NT2/D1 (cell line): ENCODE results near the gene C14orf93.

Experiments used
- DNase-seq: peaks from one replicate; pipeline ENCODE4 v3.0.0-alpha.2; 2011; ENCODE audit warnings: low read depth, low spot score
- H3K27me3 ChIP-seq: 2 replicates; pipeline ENCODE4 v1.6.0; 2011; ENCODE audit warnings: mild to moderate bottlenecking; ENCODE audit not compliant: insufficient read length, insufficient read depth
- H3K36me3 ChIP-seq: 2 replicates; pipeline ENCODE4 v1.6.1; 2011; ENCODE audit warnings: mild to moderate bottlenecking, low read length, mixed read lengths; ENCODE audit not compliant: insufficient read depth, insufficient read length
- H3K4me1 ChIP-seq: 2 replicates; pipeline ENCODE4 v1.5.1; 2011; ENCODE audit not compliant: insufficient read depth, insufficient read length
- H3K4me3 ChIP-seq: 2 replicates; pipeline ENCODE4 v1.5.1; 2011; ENCODE audit warnings: low read depth; ENCODE audit not compliant: insufficient read length
- H3K9ac ChIP-seq: 2 replicates; pipeline ENCODE4 v1.6.0; 2011; ENCODE audit warnings: low read depth; ENCODE audit not compliant: insufficient read length
- H3K9me3 ChIP-seq: 2 replicates; pipeline ENCODE4 v1.5.1; 2011; ENCODE audit warnings: mild to moderate bottlenecking, low read length; ENCODE audit not compliant: insufficient read depth
- SUZ12 ChIP-seq: IDR thresholded peaks from 2 replicates; pipeline ENCODE4 v1.6.1; 2011; ENCODE audit not compliant: insufficient read length, insufficient read depth; ENCODE audit errors: extremely low read depth
- YY1 ChIP-seq: IDR thresholded peaks from 2 replicates; pipeline ENCODE4 v1.6.1; 2011; ENCODE audit not compliant: insufficient read length, insufficient read depth
- ZNF274 ChIP-seq: IDR thresholded peaks from 2 replicates; pipeline ENCODE4 v1.6.1; 2011; ENCODE audit warnings: mild to moderate bottlenecking, low read depth, low read length

The C14orf93 gene

DNA sequence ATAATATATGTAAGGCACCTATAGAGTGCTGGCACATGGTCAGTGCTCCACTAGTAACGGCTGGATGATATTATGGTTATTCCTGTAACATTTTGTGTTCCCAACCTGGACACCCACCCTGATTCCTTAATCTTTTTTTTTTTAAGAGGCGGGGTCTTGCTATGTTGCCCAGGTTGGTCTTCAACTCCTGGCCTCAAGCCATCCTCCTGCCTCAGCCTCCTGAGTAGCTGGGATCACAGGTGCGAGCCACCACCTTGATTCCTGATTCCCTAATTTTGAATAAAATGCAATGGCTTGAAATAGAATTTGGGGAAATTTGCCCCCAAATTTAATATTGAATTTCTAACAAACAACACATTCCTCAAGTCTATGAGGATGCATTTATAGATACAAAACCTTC lies 7.4 kb downstream of the C14orf93 start:
- no peak for DNase-seq
- Histone ChIP-seq H3K36me3 (peaks cover 4% of the 10 kb centered on the region), H3K9ac (no peak overlapping the region), H3K4me1 (no peaks in the 10 kb centered on the region), H3K4me3 (no peak overlapping the region), H3K27me3 (no peaks in the 10 kb centered on the region), H3K9me3 (no peaks in the 10 kb centered on the region)
- no peak for TF ChIP-seq SUZ12
- no peak for TF ChIP-seq ZNF274
- no peak for TF ChIP-seq YY1

DNA sequence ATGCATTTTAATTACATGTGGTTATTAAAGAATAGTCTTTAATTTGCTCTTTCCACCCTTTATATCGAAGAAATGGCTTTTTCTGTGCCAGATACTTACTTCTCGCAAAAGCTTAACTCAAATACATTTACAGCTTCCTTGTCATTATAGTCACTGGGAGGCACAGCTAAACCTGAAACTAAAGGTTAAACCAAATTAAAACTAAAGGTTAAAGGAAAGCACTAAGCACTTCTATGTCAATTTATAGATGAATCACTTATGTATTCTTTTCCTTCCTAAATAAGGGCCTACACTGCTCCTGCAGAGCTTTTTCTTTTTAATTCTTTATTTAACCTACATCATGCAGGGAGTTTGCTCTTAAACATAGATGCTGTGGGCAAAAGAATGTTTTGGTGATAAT lies 9.1 kb downstream of the C14orf93 start:
- no peaks in the 10 kb centered on the region for H3K27me3 ChIP-seq
- no peak overlapping the region for H3K4me3 ChIP-seq
- no peaks in the 10 kb centered on the region for H3K4me1 ChIP-seq
- DNase-seq, result no peak
- H3K9ac ChIP-seq, result no peak overlapping the region
- peaks cover 4% of the 10 kb centered on the region for H3K36me3 ChIP-seq
- H3K9me3 ChIP-seq, result no peaks in the 10 kb centered on the region
- TF ChIP-seq ZNF274 (no peak), YY1 (no peak), SUZ12 (no peak)

DNA sequence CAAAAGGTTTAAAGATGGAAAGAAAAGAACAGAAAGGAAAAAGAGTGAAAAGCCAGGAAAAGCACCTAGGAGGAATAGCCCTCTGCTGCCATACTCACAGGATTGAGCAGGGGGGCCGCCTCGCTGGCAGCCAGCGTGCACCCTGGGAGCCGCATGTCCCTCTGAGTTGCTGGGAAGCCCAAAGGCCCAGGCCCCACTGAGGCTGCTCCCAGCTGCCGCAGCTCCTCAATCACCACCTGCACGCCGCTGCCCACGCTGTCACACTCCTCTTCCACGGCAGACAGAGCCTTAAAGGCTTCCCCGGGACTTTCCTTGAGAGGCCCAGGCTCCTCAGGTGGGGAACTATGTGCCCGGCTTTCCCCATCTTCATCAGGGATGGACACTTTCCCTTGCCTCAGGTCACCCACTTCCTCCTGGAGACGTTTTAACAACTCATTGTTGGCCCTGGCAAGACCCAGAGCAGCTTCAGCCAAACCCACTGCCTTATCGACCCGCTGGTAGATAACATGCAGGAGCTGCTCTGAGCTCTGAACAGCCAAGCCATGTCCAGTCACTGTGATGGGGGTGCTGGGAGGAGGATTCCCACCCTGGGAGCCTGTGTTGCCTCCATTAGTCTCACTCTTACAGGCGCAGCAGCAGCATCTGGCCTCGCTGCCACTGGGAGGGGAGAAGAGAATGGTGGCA lies 11.5 kb downstream of the C14orf93 start:
- H3K4me3 ChIP-seq, result no peak overlapping the region
- H3K36me3 ChIP-seq, result peaks cover 4% of the 10 kb centered on the region
- no peaks in the 10 kb centered on the region for H3K27me3 ChIP-seq
- no peaks in the 10 kb centered on the region for H3K9me3 ChIP-seq
- H3K9ac ChIP-seq, result no peak overlapping the region
- TF ChIP-seq ZNF274 (no peak), YY1 (no peak), SUZ12 (no peak)
- no peaks in the 10 kb centered on the region for H3K4me1 ChIP-seq
- DNase-seq, result no peak

DNA sequence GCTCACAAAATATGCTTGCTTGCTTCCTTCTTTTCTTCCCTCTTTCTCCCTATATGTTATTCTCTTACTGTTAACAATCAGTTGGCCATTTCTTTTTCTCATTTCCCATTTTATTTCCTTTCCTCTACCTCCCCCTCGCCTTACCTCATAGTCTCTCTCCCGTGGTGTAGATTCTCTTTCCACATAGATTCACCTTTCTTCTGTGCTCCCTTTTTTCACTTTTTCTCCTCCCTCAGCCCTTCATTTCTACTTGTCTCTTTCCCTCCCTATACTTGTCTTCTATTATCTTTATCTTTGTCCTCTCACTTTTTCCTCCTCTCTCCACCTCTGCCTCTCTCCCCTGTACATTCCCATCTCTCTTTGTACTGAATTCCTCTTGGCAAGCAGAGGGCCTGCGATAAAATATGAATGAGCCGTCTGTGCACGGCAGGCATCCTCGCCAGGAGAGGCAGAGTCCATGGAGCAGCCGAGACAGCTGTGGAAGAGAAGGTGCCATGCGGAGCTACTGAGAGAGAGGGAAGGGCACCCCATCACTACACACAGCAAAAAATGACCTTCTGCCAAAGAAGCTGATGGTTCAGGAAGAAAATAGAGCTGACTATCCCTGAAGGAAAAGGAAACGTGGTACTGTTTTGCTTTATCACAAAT lies 12.1 kb downstream of the C14orf93 start:
- Histone ChIP-seq H3K4me3 (no peak overlapping the region), H3K9me3 (no peaks in the 10 kb centered on the region), H3K4me1 (no peaks in the 10 kb centered on the region), H3K27me3 (no peaks in the 10 kb centered on the region), H3K36me3 (peaks cover 4% of the 10 kb centered on the region), H3K9ac (no peak overlapping the region)
- TF ChIP-seq ZNF274 (no peak), SUZ12 (no peak), YY1 (no peak)
- DNase-seq, result no peak

DNA sequence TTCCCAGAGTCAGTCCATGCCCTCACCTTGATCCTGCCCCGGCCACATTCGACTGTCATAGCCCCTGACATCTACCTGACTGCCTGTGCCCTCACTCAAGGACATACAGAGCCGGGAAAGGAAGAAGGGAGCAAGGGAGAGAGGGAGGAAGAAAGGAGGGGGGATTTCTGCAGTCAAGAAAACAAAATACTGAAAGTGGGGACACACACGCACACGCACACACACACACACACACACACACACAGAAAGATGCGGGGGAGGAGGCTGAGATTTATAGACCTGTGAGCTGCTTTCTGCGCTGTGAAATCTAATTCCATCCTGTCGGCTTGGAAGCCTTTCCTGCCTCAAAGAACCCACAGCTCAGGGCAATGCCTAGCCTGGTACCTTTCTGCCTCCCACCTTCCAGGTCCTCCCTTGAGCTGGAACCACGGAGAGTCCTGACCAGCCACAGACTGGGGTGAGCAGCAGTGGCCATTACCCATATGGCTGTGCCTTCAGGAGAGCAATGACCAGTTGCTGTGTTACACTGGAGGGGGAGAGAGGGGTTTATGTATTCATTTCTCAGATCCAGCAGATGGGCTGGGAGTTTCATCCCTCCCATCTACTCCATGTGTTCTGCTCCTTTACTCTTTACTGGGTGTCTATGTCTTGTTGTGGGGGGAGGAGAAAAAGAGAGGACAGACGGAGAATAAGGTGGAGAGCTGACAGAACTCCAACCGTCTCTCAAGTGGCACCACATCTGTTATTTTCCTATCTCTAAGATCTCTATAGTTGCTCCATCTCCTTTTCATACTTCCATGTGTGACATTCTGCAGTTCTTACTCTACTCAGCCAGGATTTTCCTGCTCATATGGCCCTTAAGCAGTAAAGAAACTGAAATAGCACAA lies 12.9 kb downstream of the C14orf93 start:
- no peak for DNase-seq
- Histone ChIP-seq H3K9me3 (no peaks in the 10 kb centered on the region), H3K36me3 (peaks cover 4% of the 10 kb centered on the region), H3K27me3 (no peaks in the 10 kb centered on the region), H3K4me3 (no peak overlapping the region), H3K4me1 (no peaks in the 10 kb centered on the region), H3K9ac (no peak overlapping the region)
- TF ChIP-seq ZNF274, result no peak
- no peak for TF ChIP-seq YY1
- no peak for TF ChIP-seq SUZ12

DNA sequence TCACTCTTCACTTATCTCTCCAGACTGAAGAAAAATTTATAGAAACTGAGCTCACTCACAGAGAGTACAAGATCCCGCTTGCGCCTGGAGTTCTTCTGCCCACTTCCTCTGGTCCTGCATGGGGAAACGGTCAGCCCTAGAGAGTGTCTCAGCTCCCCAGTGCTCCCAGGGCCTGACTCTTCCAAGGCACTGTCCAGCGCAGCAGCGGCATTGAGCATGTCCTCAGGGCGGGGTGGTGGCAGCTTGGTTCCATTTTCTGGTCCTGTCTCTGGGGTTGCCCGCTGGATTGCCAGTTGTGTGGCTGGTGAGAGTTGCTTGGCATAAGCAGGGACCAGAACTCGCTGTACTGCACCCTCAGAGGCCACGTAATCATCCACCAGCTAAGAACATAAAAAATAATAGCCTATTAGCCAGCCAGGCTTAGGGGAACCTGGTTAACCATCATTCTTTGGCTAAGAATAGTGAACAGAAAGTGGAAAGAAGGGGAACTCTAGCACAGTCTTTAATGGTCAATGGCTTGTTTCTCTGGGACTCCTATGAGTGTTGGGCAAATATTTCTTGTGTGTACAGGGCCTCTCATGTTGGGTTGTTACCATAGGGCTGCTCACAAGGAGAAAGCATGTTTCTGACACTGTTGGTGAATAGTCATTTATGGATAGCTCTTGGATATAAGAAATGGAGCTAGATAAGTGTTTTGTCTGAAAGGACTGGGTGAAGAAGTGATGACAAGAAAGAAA lies 13.9 kb downstream of the C14orf93 start:
- DNase-seq, result no peak
- no peak overlapping the region for H3K4me3 ChIP-seq
- TF ChIP-seq YY1, result no peak
- no peak for TF ChIP-seq ZNF274
- H3K36me3 ChIP-seq, result peaks cover 4% of the 10 kb centered on the region
- no peaks in the 10 kb centered on the region for H3K9me3 ChIP-seq
- H3K27me3 ChIP-seq, result no peaks in the 10 kb centered on the region
- H3K9ac ChIP-seq, result no peak overlapping the region
- no peaks in the 10 kb centered on the region for H3K4me1 ChIP-seq
